Astrocyte of the spinal cord (primary cell): ENCODE results near the gene TM9SF1.

ENCODE experiments used
- DNase-seq: peaks from one replicate; pipeline ENCODE4 v3.0.0; 2011; ENCODE audit warnings: low read depth, low spot score
- H3K4me3 ChIP-seq: 2 replicates; pipeline ENCODE4 v1.5.1; 2011; ENCODE audit warnings: low read depth, mild to moderate bottlenecking, low read length, moderate library complexity
- in situ Hi-C: cut with HindIII; loops from 2 replicates; pipeline ENCODE4 v1.10.0; 2017; ENCODE audit warnings: low sequenced_read_pairs
- TF ChIP-seq, protein P1 (sequence below): IDR thresholded peaks from 2 replicates; pipeline ENCODE4 v1.5.1; 2012; ENCODE audit warnings: low read depth, mild to moderate bottlenecking, low read length, inconsistent platforms

TM9SF1 gene, protein sequence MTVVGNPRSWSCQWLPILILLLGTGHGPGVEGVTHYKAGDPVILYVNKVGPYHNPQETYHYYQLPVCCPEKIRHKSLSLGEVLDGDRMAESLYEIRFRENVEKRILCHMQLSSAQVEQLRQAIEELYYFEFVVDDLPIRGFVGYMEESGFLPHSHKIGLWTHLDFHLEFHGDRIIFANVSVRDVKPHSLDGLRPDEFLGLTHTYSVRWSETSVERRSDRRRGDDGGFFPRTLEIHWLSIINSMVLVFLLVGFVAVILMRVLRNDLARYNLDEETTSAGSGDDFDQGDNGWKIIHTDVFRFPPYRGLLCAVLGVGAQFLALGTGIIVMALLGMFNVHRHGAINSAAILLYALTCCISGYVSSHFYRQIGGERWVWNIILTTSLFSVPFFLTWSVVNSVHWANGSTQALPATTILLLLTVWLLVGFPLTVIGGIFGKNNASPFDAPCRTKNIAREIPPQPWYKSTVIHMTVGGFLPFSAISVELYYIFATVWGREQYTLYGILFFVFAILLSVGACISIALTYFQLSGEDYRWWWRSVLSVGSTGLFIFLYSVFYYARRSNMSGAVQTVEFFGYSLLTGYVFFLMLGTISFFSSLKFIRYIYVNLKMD

DNA sequence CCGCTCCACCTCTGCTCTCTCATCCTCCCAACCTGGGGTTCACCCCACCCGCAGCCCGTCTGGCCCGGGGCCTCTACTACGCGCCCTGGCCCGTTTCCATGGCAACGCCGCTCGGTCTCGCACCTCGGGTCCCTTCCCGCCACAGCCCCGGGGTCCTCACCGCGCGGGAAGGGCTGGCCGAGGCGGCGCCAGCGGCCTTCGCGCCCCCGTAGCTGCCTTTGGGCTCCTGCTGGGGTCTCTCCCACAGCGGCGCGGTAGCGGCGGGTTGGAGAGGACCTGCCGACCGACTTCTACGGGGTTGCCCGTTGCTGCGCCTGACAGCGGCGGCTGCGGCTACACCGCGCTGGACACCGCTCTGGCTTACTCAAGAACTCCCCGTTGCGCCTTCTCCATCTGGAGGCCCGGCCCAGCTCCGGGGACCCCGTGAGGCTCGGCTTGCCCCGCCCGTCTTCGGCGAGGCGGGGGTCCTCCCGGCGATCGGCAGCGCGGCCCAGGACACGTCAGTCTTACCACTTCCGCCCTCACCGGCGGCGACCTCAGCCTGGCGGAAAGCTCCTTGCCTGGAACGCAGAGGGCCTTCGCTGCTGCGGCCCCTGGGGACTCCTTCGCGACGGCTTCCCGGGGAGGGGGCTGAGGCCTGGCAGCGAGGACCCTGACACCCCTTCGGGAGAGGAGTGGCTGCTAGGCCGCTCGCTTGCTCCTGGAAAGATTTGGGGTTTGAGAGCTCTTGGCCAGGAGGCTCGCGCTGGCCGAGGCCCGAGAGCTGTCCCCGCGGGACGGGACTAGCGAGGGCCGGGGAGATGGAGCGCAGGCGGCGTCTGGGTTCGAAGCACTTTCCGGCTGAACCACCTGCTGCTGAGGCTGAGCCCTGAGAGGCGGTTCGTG is at the start of gene TM9SF1:
Gene TM9SF1 (minus strand): TSS at position 256 of the 885 bp plus-strand sequence. CDS start 422 bp downstream, outside the sequence.
- DNase-seq, result peak; percentile 92
- peak within 1 kb of the TSS; percentile 84 for H3K4me3 ChIP-seq
- TF ChIP-seq, protein P1, sequence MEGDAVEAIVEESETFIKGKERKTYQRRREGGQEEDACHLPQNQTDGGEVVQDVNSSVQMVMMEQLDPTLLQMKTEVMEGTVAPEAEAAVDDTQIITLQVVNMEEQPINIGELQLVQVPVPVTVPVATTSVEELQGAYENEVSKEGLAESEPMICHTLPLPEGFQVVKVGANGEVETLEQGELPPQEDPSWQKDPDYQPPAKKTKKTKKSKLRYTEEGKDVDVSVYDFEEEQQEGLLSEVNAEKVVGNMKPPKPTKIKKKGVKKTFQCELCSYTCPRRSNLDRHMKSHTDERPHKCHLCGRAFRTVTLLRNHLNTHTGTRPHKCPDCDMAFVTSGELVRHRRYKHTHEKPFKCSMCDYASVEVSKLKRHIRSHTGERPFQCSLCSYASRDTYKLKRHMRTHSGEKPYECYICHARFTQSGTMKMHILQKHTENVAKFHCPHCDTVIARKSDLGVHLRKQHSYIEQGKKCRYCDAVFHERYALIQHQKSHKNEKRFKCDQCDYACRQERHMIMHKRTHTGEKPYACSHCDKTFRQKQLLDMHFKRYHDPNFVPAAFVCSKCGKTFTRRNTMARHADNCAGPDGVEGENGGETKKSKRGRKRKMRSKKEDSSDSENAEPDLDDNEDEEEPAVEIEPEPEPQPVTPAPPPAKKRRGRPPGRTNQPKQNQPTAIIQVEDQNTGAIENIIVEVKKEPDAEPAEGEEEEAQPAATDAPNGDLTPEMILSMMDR, result no peak
- in situ Hi-C loops, result no loop called here

DNA sequence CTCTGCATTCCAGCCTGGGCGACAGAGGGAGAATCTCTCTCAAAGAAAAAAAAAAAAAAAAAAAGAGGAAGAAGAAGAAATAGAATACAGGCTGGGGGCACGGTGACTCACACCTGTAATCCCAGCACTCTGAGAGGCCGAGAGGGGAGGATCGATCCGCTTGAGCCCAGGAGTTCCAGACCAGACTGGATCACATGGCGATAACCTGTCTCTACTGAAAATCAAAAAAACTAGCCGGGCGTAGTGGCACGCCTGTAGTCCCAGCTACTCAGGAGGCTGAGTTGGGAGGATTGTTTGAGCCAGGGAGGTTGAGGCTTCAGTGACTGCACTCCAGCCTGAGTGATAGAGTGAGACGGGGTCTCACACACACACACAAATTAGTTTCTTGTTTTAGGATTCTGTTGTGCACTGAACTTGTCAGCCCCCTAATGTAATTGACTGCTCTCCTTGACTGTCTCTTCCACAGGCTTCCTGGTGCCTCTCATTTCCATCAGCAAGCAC is 48.1 kb upstream of the TM9SF1 start:
- TF ChIP-seq, protein P1, result no peak
- in situ Hi-C loops, result no loop called here
- H3K4me3 ChIP-seq, result peak overlapping the region; percentile 90
- no peak for DNase-seq

DNA sequence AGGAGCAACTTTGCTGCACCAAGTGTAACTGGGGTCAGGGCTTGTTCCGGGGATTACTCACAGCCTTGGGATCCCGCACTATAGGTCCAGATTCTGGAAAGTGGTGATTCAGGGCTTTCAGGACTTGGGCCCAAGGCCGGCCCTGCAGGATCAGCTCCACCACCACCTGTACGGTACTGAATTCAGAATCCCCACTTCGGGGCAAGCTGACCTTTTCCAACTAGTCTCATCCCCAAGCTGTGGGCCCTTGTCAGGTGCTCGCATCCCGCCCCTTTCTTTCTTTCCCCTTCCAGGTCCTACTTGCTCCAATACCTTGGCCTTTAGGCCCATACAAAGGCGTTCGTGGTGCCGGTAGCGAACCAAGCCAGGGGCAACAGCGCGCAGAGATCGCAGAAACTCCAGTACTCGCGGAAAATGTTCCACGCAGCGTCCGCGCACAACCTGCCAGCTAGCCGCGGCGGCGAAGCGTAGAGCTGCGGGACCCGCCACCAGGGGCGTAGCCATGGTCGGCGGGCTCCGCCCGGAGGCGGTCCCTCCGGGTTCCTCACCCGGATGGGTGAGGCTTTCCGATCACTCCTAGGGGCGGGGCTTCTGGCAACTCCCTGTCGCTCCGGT is 46.7 kb upstream of the TM9SF1 start:
- peak; percentile 95 for DNase-seq
- H3K4me3 ChIP-seq, result peak overlapping the region; percentile 90
- in situ Hi-C loops, result no loop called here
- TF ChIP-seq, protein P1, result peak; percentile 44

DNA sequence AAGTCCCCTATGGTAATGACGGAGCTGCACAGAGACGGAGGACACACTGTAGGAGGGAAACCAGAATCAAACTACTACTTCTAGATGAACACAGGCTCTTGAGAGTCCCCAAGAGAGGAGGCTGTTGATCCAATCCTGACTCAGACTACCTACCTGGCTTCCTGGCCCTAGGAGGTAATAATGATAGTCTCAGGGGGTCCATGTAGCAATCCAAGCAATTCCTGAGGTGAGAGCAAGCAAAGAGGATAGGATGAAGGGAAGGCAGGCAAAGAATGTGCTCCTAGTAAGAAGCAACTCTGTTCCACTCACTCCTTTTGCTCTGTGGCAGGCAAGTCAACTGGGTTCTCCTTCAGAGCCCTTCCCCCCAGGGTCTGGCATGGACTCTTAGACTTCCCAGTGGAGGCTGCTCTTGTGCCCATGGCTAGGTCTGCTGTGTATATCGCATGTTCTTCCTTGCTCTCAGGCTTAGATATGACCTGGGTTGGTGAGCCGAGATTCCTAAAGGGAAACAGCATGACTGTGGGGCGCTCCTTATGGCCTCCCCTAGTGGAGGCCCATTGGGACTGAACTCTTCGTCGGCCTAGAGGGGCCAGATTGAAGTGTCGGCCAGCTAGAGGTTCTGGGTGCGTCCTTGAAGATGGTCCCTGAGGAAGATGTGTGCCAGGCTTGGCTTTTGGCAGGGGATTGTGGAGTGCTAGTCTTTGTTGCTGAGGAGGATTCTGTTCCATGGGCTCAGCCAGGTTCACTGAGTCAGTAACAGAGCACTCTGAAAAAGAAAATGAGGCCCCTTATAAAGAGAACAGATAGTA is 45.1 kb upstream of the TM9SF1 start:
- DNase-seq, result no peak
- no peak overlapping the region for H3K4me3 ChIP-seq
- TF ChIP-seq, protein P1, result no peak
- in situ Hi-C loops, result no loop called here

DNA sequence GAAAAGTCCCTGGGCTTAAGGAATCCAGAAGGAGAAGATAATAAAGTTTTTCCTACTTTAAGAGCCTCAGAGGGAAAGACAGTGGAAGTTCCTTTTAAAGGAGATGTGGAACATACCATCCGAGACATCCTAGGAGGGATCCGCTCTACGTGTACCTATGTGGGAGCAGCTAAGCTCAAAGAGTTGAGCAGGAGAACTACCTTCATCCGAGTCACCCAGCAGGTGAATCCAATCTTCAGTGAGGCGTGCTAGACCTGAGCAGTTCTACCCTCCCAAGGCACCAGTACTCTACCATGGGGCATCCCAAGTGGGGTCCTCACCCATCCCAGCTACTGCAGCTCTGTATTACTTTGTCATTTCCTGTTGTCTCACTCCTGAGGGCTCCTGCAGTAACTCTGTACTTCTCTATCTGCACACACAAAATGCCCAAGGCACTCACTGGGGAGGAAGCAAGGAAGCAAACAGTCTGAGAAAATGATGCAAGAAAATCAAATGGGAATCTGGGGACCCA is 43.3 kb upstream of the TM9SF1 start:
- no peak for DNase-seq
- no peak overlapping the region for H3K4me3 ChIP-seq
- in situ Hi-C loops, result no loop called here
- TF ChIP-seq, protein P1, result no peak
